Gastroesophageal sphincter (tissue), 3 donors: ENCODE data around the gene PTPN4.

ENCODE experiments used
- CTCF ChIP-seq, 4 experiments: fragments of 200-600 bp in 2 of 4; fragments of 450-650 bp in 2 of 4; sonication (generic) in 1 of 4; IDR thresholded peaks; one replicate each; pipeline ENCODE4 v1.5.1; 2017 to 2019; ENCODE audit warnings: antibody characterized with exemption in 4 of 4, mild to moderate bottlenecking in 2 of 4, moderate library complexity in 2 of 4
- EP300 ChIP-seq: sonication (generic); formaldehyde crosslinking; IDR thresholded peaks from one replicate; pipeline ENCODE4 v1.6.1; 2017; ENCODE audit warnings: antibody characterized with exemption, mild to moderate bottlenecking

GRCh38 chr2:120026890-120027289 lies 267.2 kb downstream of the PTPN4 start:
- no peak for TF ChIP-seq EP300
- no peak for TF ChIP-seq CTCF (IDR thresholded peaks at IDR 0.05)
